ENCODE results near the gene SLC29A3. TPM values are rescaled to one million over a fixed set of nuclear protein-coding genes. Genes with fewer than 3 reads are reported as not detected.

Gene SLC29A3
- total RNA-seq, 2 donors from 2014 or later, result 4.6 to 12.7 TPM

DNA sequence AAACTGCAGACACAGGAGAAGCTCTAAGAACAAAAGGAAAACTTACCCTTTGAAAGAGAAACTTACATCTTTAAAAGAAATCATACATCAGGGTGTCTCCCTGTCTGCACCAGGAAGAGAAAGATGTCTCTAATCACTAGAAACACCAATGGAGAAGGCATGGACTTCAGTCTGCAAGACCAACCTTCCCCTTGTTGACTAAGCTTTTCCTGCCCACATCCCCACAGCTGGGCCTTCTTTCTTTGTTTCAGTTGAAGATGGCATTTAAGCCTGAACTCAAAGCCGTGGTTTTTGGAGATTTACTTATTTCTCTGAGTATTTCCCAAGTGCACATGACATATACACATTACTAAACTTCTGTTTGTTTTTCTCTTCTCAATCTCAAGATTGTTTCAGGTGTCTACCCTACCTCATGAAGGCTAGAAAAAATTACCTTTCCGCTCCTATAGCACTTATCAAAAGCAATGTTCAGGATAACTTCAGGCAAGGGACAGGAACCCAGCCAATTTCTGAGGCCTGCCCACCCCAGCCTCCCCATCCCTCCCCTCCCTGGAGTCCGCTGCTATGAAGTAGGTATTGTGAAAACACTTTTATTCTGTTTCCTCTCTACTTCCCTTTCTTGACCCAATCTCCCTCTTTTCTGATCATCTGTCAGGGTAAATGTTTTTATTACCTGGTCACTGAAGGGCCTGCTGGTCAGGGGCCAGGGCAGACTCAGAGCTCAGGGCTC, 2.8 kb upstream of the SLC29A3 start:
- H3K9me3 ChIP-seq, result no peaks in the 10 kb centered on the region
- DNase-seq (ENCODE audit: low spot score), result no peak
- H3K36me3 ChIP-seq, result no peaks in the 10 kb centered on the region
- intact Hi-C loops (cut with DNase I), result loop anchor here (5.0 to 10.0 kb wide), 6 partner anchors 61 to 579 kb away; partner anchors contain the start of gene CDH23
- no peaks in the 10 kb centered on the region for H3K27me3 ChIP-seq (replicated peaks; ENCODE audit: insufficient read depth)
- H3K4me3 ChIP-seq, result no peak overlapping the region
- no peaks in the 10 kb centered on the region for H3K4me1 ChIP-seq (replicated peaks)
- no peak for TF ChIP-seq POLR2A (IDR thresholded peaks at IDR 0.05)
- TF ChIP-seq POLR2AphosphoS5 (IDR thresholded peaks at IDR 0.05), result no peak
- TF ChIP-seq, protein P1, sequence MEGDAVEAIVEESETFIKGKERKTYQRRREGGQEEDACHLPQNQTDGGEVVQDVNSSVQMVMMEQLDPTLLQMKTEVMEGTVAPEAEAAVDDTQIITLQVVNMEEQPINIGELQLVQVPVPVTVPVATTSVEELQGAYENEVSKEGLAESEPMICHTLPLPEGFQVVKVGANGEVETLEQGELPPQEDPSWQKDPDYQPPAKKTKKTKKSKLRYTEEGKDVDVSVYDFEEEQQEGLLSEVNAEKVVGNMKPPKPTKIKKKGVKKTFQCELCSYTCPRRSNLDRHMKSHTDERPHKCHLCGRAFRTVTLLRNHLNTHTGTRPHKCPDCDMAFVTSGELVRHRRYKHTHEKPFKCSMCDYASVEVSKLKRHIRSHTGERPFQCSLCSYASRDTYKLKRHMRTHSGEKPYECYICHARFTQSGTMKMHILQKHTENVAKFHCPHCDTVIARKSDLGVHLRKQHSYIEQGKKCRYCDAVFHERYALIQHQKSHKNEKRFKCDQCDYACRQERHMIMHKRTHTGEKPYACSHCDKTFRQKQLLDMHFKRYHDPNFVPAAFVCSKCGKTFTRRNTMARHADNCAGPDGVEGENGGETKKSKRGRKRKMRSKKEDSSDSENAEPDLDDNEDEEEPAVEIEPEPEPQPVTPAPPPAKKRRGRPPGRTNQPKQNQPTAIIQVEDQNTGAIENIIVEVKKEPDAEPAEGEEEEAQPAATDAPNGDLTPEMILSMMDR (IDR thresholded peaks at IDR 0.05), result no peak
- 70% methylated on average over 3 of the region's 3 CpGs for WGBS
- H3K27ac ChIP-seq, result no peak overlapping the region

GRCh38 chr10:71316786-71317160, 2.3 kb upstream of the SLC29A3 start:
- Histone ChIP-seq H3K27ac (no peak overlapping the region), H3K27me3 (replicated peaks; ENCODE audit: insufficient read depth) (no peaks in the 10 kb centered on the region), H3K4me1 (replicated peaks) (no peaks in the 10 kb centered on the region), H3K4me3 (no peak overlapping the region), H3K36me3 (no peaks in the 10 kb centered on the region), H3K9me3 (no peaks in the 10 kb centered on the region)
- intact Hi-C loops (cut with DNase I), result loop anchor here (5.0 to 10.0 kb wide), 6 partner anchors 61 to 578 kb away; partner anchors contain the start of gene CDH23
- TF ChIP-seq, protein P1 (IDR thresholded peaks at IDR 0.05), result no peak
- no peak for TF ChIP-seq POLR2AphosphoS5 (IDR thresholded peaks at IDR 0.05)
- TF ChIP-seq POLR2A (IDR thresholded peaks at IDR 0.05), result no peak
- 85% methylated on average over 6 of the region's 6 CpGs for WGBS
- DNase-seq (ENCODE audit: low spot score), result no peak

GRCh38 chr10:71317739-71318138, 1.3 kb upstream of the SLC29A3 start:
- no peak for DNase-seq (ENCODE audit: low spot score)
- no peak overlapping the region for H3K4me3 ChIP-seq
- no peaks in the 10 kb centered on the region for H3K4me1 ChIP-seq (replicated peaks)
- no peak overlapping the region for H3K27ac ChIP-seq
- H3K9me3 ChIP-seq, result no peaks in the 10 kb centered on the region
- no peaks in the 10 kb centered on the region for H3K36me3 ChIP-seq
- intact Hi-C loops (cut with DNase I), result loop anchor here (5.0 to 10.0 kb wide), 6 partner anchors 60 to 577 kb away; partner anchors contain the start of gene CDH23
- no peaks in the 10 kb centered on the region for H3K27me3 ChIP-seq (replicated peaks; ENCODE audit: insufficient read depth)
- 72% methylated on average over 6 of the region's 6 CpGs for WGBS
- TF ChIP-seq, protein P1 (IDR thresholded peaks at IDR 0.05), result no peak
- TF ChIP-seq POLR2AphosphoS5 (IDR thresholded peaks at IDR 0.05) (no peak), POLR2A (IDR thresholded peaks at IDR 0.05) (no peak)

- Histone ChIP-seq H3K27me3 (replicated peaks; ENCODE audit: insufficient read depth) (no peaks in the 10 kb centered on the region), H3K4me3 (peak overlapping the region; percentile 64 to 76), H3K9me3 (no peaks in the 10 kb centered on the region), H3K4me1 (replicated peaks) (no peaks in the 10 kb centered on the region), H3K27ac (peak overlapping the region; percentile 78 to 84), H3K36me3 (no peaks in the 10 kb centered on the region)
- TF ChIP-seq POLR2AphosphoS5 (IDR thresholded peaks at IDR 0.05), result no peak
- TF ChIP-seq, protein P1 (IDR thresholded peaks at IDR 0.05), result no peak
- WGBS, result 47% methylated on average over 8 of the region's 8 CpGs
- intact Hi-C loops (cut with DNase I), result loop anchor here (5.0 to 10.0 kb wide), 6 partner anchors 57 to 575 kb away; partner anchors contain the start of gene CDH23
- DNase-seq (ENCODE audit: low spot score), result no peak
Observed at GRCh38 chr10:71319800-71320392, 837 bp downstream of the SLC29A3 start.
